HuH-7 (cell line): Measurements from ENCODE around the gene KLB.

Experiments
- DNase-seq: peaks from one replicate; pipeline ENCODE4 v3.0.0; 2011; ENCODE audit warnings: low spot score

The KLB gene

GRCh38 chr4:39464886-39465501 lies 58.3 kb downstream of the KLB start:
- DNase-seq, result no peak

- no peak for DNase-seq
Measured at GRCh38 chr4:39466747-39467146, 60.0 kb downstream of the KLB start.

GRCh38 chr4:39467464-39467863 lies 60.7 kb downstream of the KLB start:
- DNase-seq, result no peak

GRCh38 chr4:39469429-39470077 lies 62.8 kb downstream of the KLB start:
- peak; percentile 55 for DNase-seq

- no peak for DNase-seq
Measured at GRCh38 chr4:39470402-39470801, 63.7 kb downstream of the KLB start.

GRCh38 chr4:39472396-39472795 lies 65.7 kb downstream of the KLB start:
- DNase-seq, result no peak

GRCh38 chr4:39476187-39476895 lies 69.6 kb downstream of the KLB start:
- DNase-seq, result no peak

GRCh38 chr4:39480251-39480650 lies 73.5 kb downstream of the KLB start:
- DNase-seq, result no peak

- DNase-seq, result no peak
Measured at GRCh38 chr4:39480902-39481695, 74.4 kb downstream of the KLB start.

GRCh38 chr4:39484582-39485272 lies 78.0 kb downstream of the KLB start:
- DNase-seq, result no peak

GRCh38 chr4:39486221-39486804 lies 79.6 kb downstream of the KLB start:
- DNase-seq, result no peak

GRCh38 chr4:39490322-39490721 lies 83.6 kb downstream of the KLB start:
- no peak for DNase-seq

- no peak for DNase-seq
Measured at GRCh38 chr4:39494354-39494753, 87.6 kb downstream of the KLB start.

GRCh38 chr4:39495446-39496213 lies 88.9 kb downstream of the KLB start:
- no peak for DNase-seq

GRCh38 chr4:39497909-39498726 lies 91.4 kb downstream of the KLB start:
- DNase-seq, result no peak

- DNase-seq, result no peak
Measured at GRCh38 chr4:39498727-39499020, 91.9 kb downstream of the KLB start.
